ENCODE measurements around the gene KRTAP23-1. TPM values are rescaled to one million over a fixed set of nuclear protein-coding genes. Genes with fewer than 3 reads are reported as not detected.

The KRTAP23-1 gene
- total RNA-seq, 1 donor from 2014 or later, result not detected

DNA sequence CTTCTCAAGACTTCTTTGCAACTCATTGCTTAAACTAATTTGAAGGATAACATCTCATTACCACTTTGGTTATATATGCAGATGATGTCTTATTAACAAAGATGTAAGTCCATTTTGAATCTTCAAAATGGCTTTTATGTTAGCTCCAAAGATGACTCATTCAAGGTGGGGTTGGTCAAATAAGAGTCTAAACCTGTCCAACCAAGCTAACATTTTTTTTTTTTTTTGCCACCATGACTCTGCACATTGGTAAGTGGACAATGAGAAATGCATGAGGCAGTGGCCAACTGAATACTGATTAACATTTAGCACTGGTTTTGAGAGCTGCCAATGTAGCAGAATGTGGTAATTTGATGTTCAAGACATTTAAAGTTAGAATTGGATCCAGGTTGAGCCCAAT is 10.6 kb downstream of the KRTAP23-1 start:
- no peak overlapping the region for H3K4me3 ChIP-seq (ENCODE audit: low read depth, low read length)
- no peak for DNase-seq (ENCODE audit: low read depth)
- TF ChIP-seq, protein P1, sequence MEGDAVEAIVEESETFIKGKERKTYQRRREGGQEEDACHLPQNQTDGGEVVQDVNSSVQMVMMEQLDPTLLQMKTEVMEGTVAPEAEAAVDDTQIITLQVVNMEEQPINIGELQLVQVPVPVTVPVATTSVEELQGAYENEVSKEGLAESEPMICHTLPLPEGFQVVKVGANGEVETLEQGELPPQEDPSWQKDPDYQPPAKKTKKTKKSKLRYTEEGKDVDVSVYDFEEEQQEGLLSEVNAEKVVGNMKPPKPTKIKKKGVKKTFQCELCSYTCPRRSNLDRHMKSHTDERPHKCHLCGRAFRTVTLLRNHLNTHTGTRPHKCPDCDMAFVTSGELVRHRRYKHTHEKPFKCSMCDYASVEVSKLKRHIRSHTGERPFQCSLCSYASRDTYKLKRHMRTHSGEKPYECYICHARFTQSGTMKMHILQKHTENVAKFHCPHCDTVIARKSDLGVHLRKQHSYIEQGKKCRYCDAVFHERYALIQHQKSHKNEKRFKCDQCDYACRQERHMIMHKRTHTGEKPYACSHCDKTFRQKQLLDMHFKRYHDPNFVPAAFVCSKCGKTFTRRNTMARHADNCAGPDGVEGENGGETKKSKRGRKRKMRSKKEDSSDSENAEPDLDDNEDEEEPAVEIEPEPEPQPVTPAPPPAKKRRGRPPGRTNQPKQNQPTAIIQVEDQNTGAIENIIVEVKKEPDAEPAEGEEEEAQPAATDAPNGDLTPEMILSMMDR (conservative IDR thresholded peaks at IDR 0.05; ENCODE audit: low read depth, low read length), result no peak

DNA sequence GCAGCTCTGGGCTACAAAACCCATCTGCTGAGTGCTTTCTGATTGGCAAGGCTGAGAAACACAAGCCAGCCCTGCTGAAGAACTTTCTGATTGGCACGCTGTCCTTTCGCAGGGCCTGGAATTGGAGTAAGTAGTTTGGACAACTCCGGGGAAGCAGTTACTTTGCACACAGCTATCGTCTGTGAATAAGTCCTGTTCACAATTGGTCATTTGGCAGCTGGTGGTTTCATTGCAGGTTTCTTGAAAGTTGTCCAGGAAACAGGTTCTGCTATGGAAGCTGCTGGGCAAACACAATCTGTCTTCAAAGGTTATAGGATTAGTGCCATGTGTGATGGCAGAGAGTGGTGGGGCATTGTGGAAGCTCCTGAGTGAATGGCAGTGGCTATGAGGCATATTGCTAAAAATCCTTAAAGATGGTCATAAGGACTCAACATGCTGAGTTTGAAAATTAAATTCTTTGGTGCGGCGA is 11.1 kb downstream of the KRTAP23-1 start, which contains the start of gene KRTAP27-1:
KRTAP27-1 (minus strand) TSS at position 419 of the 469 bp plus-strand sequence; CDS start at position 393, 26 bp downstream.
- no peak for DNase-seq (ENCODE audit: low read depth)
- TF ChIP-seq, protein P1 (conservative IDR thresholded peaks at IDR 0.05; ENCODE audit: low read depth, low read length), result no peak
- H3K4me3 ChIP-seq (ENCODE audit: low read depth, low read length), result no peak within 1 kb of the TSS

DNA sequence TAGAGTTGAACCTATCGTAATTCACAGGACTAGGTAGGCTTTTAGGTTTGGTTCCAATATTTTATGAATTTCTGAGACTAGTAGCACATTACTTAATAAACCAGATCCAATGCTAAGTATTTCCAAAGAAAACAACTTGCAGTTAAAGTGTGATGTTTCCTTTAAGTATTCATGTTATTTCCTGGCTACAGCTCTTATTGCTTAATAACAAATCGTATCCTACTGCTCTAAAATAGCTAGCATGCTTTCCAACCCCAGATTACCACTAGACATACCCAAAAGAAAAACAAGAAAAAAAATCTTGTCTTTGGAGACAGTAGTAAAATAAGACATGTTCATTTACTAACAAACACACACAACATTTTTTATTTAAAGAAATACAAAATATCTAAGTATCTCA is 11.8 kb downstream of the KRTAP23-1 start:
- DNase-seq (ENCODE audit: low read depth), result no peak
- TF ChIP-seq, protein P1 (conservative IDR thresholded peaks at IDR 0.05; ENCODE audit: low read depth, low read length), result no peak
- no peak overlapping the region for H3K4me3 ChIP-seq (ENCODE audit: low read depth, low read length)

- no peak overlapping the region for H3K4me3 ChIP-seq (ENCODE audit: low read depth, low read length)
- DNase-seq (ENCODE audit: low read depth), result no peak
- TF ChIP-seq, protein P1 (conservative IDR thresholded peaks at IDR 0.05; ENCODE audit: low read depth, low read length), result no peak
Measured at GRCh38 chr21:30333736-30334135, 14.7 kb downstream of the KRTAP23-1 start.

- TF ChIP-seq, protein P1 (conservative IDR thresholded peaks at IDR 0.05; ENCODE audit: low read depth, low read length), result no peak
- H3K4me3 ChIP-seq (ENCODE audit: low read depth, low read length), result no peak overlapping the region
- DNase-seq (ENCODE audit: low read depth), result no peak
Measured at GRCh38 chr21:30332681-30333080, 15.7 kb downstream of the KRTAP23-1 start.

DNA sequence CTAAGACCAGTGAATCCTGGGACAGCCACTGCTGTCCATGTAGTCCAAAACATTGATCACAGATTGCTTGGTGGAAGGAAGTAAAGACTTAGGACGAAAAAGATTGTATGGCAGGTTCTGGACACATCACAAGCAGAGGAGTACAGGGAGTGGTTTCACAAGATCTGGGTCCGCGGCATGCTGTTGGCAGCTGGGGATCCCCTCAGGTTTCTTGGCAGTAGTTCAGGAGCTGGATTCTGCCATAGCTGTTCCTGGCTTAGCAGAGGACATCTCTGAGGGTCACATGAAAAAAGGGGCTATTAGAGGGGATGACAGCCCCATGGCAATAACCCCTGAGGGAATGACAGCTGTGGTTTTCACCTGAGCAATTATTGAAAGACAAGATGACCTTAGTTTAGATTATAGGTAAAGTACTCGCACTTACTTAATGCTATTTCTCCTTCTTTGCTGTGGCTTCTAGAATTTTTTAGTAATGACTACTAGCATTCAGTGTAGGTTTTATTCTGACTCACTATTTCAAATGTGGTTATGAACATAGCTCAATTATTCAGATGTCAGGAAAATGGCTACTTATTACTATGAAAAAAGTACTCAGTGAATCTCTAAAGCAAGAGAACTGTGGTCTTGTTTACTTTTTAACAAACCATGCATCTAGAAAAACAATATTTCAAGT is 19.1 kb downstream of the KRTAP23-1 start:
- TF ChIP-seq, protein P1 (conservative IDR thresholded peaks at IDR 0.05; ENCODE audit: low read depth, low read length), result no peak

GRCh38 chr21:30326390-30326789 is 22.0 kb downstream of the KRTAP23-1 start:
- DNase-seq (ENCODE audit: low read depth), result no peak
- TF ChIP-seq, protein P1 (conservative IDR thresholded peaks at IDR 0.05; ENCODE audit: low read depth, low read length), result no peak
- H3K4me3 ChIP-seq (ENCODE audit: low read depth, low read length), result no peak overlapping the region

More for the DNA sequence above, 19.1 kb downstream of the KRTAP23-1 start:
- no peak for DNase-seq (ENCODE audit: low read depth)
- no peak overlapping the region for H3K4me3 ChIP-seq (ENCODE audit: low read depth, low read length)

All from epithelial cell of proximal tubule (primary cell).